Fibroblast of lung (primary cell): Measurements from ENCODE around the gene SLC16A3.

Source experiments
- CTCF ChIP-seq, 2 donors: IDR thresholded peaks in 1 of 2; conservative IDR thresholded peaks in 1 of 2; 1 replicate in 1 of 2; 2 replicates in 1 of 2; pipeline ENCODE4 v1.5.1; 2011 to 2012; ENCODE audit warnings: low read length in 2 of 2, control low read depth in 1 of 2, inconsistent platforms in 1 of 2, low read depth in 1 of 2, mild to moderate bottlenecking in 1 of 2
- EZH2 ChIP-seq: IDR thresholded peaks from 2 replicates; pipeline ENCODE4 v1.5.1; 2012; ENCODE audit warnings: low read length, control low read depth, mild to moderate bottlenecking; ENCODE audit errors: missing control alignments

- TF ChIP-seq CTCF (conservative IDR thresholded peaks at IDR 0.05 in 1 of 2, IDR thresholded peaks at IDR 0.05 in 1 of 2; ENCODE audit: low read depth in 1 of 2, low read length in 2 of 2) = no peak
- TF ChIP-seq EZH2 = no peak
Measured at GRCh38 chr17:82272495-82273326, 43.9 kb downstream of the SLC16A3 start.
